ENCODE measurements around the gene PACRG.

The PACRG gene

GRCh38 chr6:162697872-162698403, 29.8 kb upstream of the PACRG start:
- Histone ChIP-seq H3K36me3 (no peaks in the 10 kb centered on the region), H3K4me1 (no peaks in the 10 kb centered on the region), H3K9me3 (no peaks in the 10 kb centered on the region), H3K27ac (no peak overlapping the region), H3K4me3 (no peak overlapping the region), H3K27me3 (no peaks in the 10 kb centered on the region)
- intact Hi-C loops (cut with DNase I; ENCODE audit: low total_unique reads): no loop called here
- no peak for DNase-seq
- TF ChIP-seq CTCF (IDR thresholded peaks at IDR 0.05): no peak

- intact Hi-C loops (cut with DNase I; ENCODE audit: low total_unique reads): no loop called here
- TF ChIP-seq CTCF (IDR thresholded peaks at IDR 0.05): no peak
- H3K9me3 ChIP-seq: no peaks in the 10 kb centered on the region
- no peak for DNase-seq
- no peak overlapping the region for H3K4me3 ChIP-seq
- H3K27ac ChIP-seq: no peak overlapping the region
- no peaks in the 10 kb centered on the region for H3K4me1 ChIP-seq
- H3K27me3 ChIP-seq: no peaks in the 10 kb centered on the region
- no peaks in the 10 kb centered on the region for H3K36me3 ChIP-seq
These were observed 29.3 kb upstream of the PACRG start for GRCh38 chr6:162698440-162698839.

GRCh38 chr6:162699961-162700360, 27.8 kb upstream of the PACRG start:
- intact Hi-C loops (cut with DNase I; ENCODE audit: low total_unique reads): no loop called here
- no peak for DNase-seq
- Histone ChIP-seq H3K36me3 (no peaks in the 10 kb centered on the region), H3K4me3 (no peak overlapping the region), H3K4me1 (no peaks in the 10 kb centered on the region), H3K27ac (no peak overlapping the region), H3K27me3 (no peaks in the 10 kb centered on the region), H3K9me3 (no peaks in the 10 kb centered on the region)
- TF ChIP-seq CTCF (IDR thresholded peaks at IDR 0.05): no peak

- H3K4me3 ChIP-seq: no peak overlapping the region
- H3K27ac ChIP-seq: no peak overlapping the region
- no peaks in the 10 kb centered on the region for H3K4me1 ChIP-seq
- no peaks in the 10 kb centered on the region for H3K9me3 ChIP-seq
- H3K36me3 ChIP-seq: no peaks in the 10 kb centered on the region
- intact Hi-C loops (cut with DNase I; ENCODE audit: low total_unique reads): no loop called here
- TF ChIP-seq CTCF (IDR thresholded peaks at IDR 0.05): no peak
- H3K27me3 ChIP-seq: no peaks in the 10 kb centered on the region
- no peak for DNase-seq
These were observed 26.8 kb upstream of the PACRG start for GRCh38 chr6:162700966-162701365.

- H3K4me1 ChIP-seq: no peaks in the 10 kb centered on the region
- H3K9me3 ChIP-seq: no peaks in the 10 kb centered on the region
- no peak for TF ChIP-seq CTCF (IDR thresholded peaks at IDR 0.05)
- intact Hi-C loops (cut with DNase I; ENCODE audit: low total_unique reads): no loop called here
- no peaks in the 10 kb centered on the region for H3K27me3 ChIP-seq
- no peaks in the 10 kb centered on the region for H3K36me3 ChIP-seq
- no peak overlapping the region for H3K27ac ChIP-seq
- no peak for DNase-seq
- no peak overlapping the region for H3K4me3 ChIP-seq
These were observed 26.2 kb upstream of the PACRG start for GRCh38 chr6:162701551-162701950.

- no peaks in the 10 kb centered on the region for H3K27me3 ChIP-seq
- H3K4me3 ChIP-seq: no peak overlapping the region
- DNase-seq: no peak
- H3K27ac ChIP-seq: no peak overlapping the region
- no peaks in the 10 kb centered on the region for H3K36me3 ChIP-seq
- TF ChIP-seq CTCF (IDR thresholded peaks at IDR 0.05): no peak
- no peaks in the 10 kb centered on the region for H3K9me3 ChIP-seq
- H3K4me1 ChIP-seq: no peaks in the 10 kb centered on the region
- intact Hi-C loops (cut with DNase I; ENCODE audit: low total_unique reads): no loop called here
These were observed 25.3 kb upstream of the PACRG start for GRCh38 chr6:162702446-162702845.
